OCI-LY3 (cell line): ENCODE results near the gene POC1B.

ENCODE experiments used
- H2AFZ ChIP-seq: fragments of 200-600, 300-600 bp; shearing (Covaris generic); 2 replicates; pipeline ENCODE4 v1.6.0; 2014; ENCODE audit warnings: antibody characterized with exemption, low read depth, low read length
- H3K27ac ChIP-seq: fragments of 200-600, 300-600 bp; sonication (generic); 2 replicates; pipeline ENCODE4 v1.5.1; 2014; ENCODE audit warnings: mild to moderate bottlenecking, low read length, moderate library complexity, mixed read lengths
- H3K27me3 ChIP-seq: fragments of 200-600, 300-600 bp; sonication (generic); 2 replicates; pipeline ENCODE4 v1.6.1; 2014; ENCODE audit warnings: low read depth, low read length, mixed read lengths
- H3K36me3 ChIP-seq: fragments of 200-600, 300-600 bp; sonication (generic); replicated peaks from 2 replicates; pipeline ENCODE3; 2014; ENCODE audit warnings: low read depth, low read length, mixed read lengths
- H3K4me1 ChIP-seq: fragments of 300-600, 200-600 bp; sonication (generic); 2 replicates; pipeline ENCODE4 v1.6.1; 2014; ENCODE audit warnings: low read length, mixed read lengths
- H3K4me2 ChIP-seq: fragments of 200-600, 300-600 bp; sonication (generic); 2 replicates; pipeline ENCODE4 v1.6.1; 2014; ENCODE audit warnings: low read length, mixed read lengths
- H3K4me3 ChIP-seq: fragments of 300-600, 200-600 bp; sonication (generic); 2 replicates; pipeline ENCODE4 v1.5.1; 2014; ENCODE audit warnings: antibody characterized with exemption, mild to moderate bottlenecking, low read length, moderate library complexity
- H3K79me2 ChIP-seq: fragments of 300-600, 200-600 bp; shearing (Covaris generic); 2 replicates; pipeline ENCODE4 v1.6.1; 2014; ENCODE audit warnings: mild to moderate bottlenecking, low read length, mixed read lengths
- H3K9ac ChIP-seq: fragments of 300-600, 200-600 bp; shearing (Covaris generic); 2 replicates; pipeline ENCODE4 v1.6.0; 2014; ENCODE audit warnings: mild to moderate bottlenecking, low read length, moderate library complexity
- H3K9me3 ChIP-seq: fragments of 200-600, 300-600 bp; shearing (Covaris generic); 2 replicates; pipeline ENCODE4 v1.6.1; 2014; ENCODE audit warnings: low read length, mixed read lengths; ENCODE audit not compliant: insufficient read depth
- H4K20me1 ChIP-seq: fragments of 200-600, 300-600 bp; sonication (generic); 2 replicates; pipeline ENCODE4 v1.6.1; 2016; ENCODE audit warnings: low read length, mixed read lengths; ENCODE audit not compliant: insufficient read depth
- CTCF ChIP-seq: fragments of 200-600, 300-600 bp; sonication (generic); IDR thresholded peaks from 2 replicates; pipeline ENCODE4 v1.5.1; 2014; ENCODE audit warnings: antibody characterized with exemption, low read length, low read depth
- EZH2phosphoT487 ChIP-seq: fragments of 200-600 bp; shearing (Covaris generic); IDR thresholded peaks from 2 replicates; pipeline ENCODE4 v1.6.1; 2018; ENCODE audit warnings: antibody characterized with exemption, mixed run types, low read depth

POC1B gene

GRCh38 chr12:89370421-89370831 lies 155.4 kb downstream of the POC1B start:
- Histone ChIP-seq H3K4me3 (no peak overlapping the region), H3K27ac (no peak overlapping the region), H4K20me1 (no peaks in the 10 kb centered on the region), H3K79me2 (no peaks in the 10 kb centered on the region), H3K9ac (no peak overlapping the region), H2AFZ (no peak overlapping the region), H3K36me3 (no peaks in the 10 kb centered on the region), H3K27me3 (no peaks in the 10 kb centered on the region), H3K4me1 (no peaks in the 10 kb centered on the region), H3K9me3 (no peaks in the 10 kb centered on the region), H3K4me2 (no peak overlapping the region)
- TF ChIP-seq EZH2phosphoT487: no peak
- no peak for TF ChIP-seq CTCF
